Motor neuron (in vitro differentiated cells): ENCODE data around the gene WDR64. TPM values are rescaled to one million over a fixed set of nuclear protein-coding genes. Genes with fewer than 3 reads are reported as not detected.
"Not testable (repeated sequence)": the region's sequence is repeated elsewhere in the genome, so short reads cannot be mapped to it uniquely, and the experiment has no call there.

Experiments used
- ATAC-seq, 8 experiments: fragments of 200-7000 bp; cut with Tn5 transposase; replicated peaks in 6 of 8; 2 replicates each; pipeline ENCODE4 v1.8.0; 2021; ENCODE audit warnings: mild to moderate bottlenecking in 8 of 8, moderate library complexity in 8 of 8
- H3K27ac ChIP-seq, 2 donors: fragments of 250-450 bp; sonication (Bioruptor Pico); 2 replicates each; pipeline ENCODE4 v1.9.0; 2021; ENCODE audit warnings: antibody characterized with exemption in 2 of 2, mild to moderate bottlenecking in 2 of 2, moderate library complexity in 1 of 2
- H3K4me1 ChIP-seq, 2 donors: fragments of 250-450 bp; sonication (Bioruptor Pico); replicated peaks in 1 of 2; 2 replicates each; pipeline ENCODE4 v1.6.1; 2021; ENCODE audit warnings: antibody characterized with exemption in 2 of 2, mild to moderate bottlenecking in 2 of 2, moderate library complexity in 1 of 2
- H3K4me3 ChIP-seq, 5 donors: fragments of 250-450 bp; sonication (Bioruptor Pico); 2 replicates each; pipeline ENCODE4 v1.9.0; 2021; ENCODE audit warnings: antibody characterized with exemption in 5 of 5, mild to moderate bottlenecking in 5 of 5, moderate library complexity in 4 of 5
- WGBS, 10 experiments: fragments of 450-650 bp; shearing (Covaris generic); methylation state at CpG; one replicate each; pipeline ENCODE4 v1.0.0; 2022; 5-methylcytosine and 5-hydroxymethylcytosine counted together
- in situ Hi-C, 9 experiments: fragments of 400-800 bp; cut with MboI; loops; one replicate each; pipeline ENCODE4 v1.15.0; 2021; ENCODE audit warnings: low sequenced_read_pairs in 9 of 9, low pct_unique_long_range_greater_than_20kb in 2 of 9; ENCODE audit not compliant: unreplicated experiment in 9 of 9
- total RNA-seq, 8 experiments: library from RNA; unstranded; fragments of 300-600 nt; gene quantifications; 2 replicates each; pipeline versions ENCODE4 v1.2.3 to v1.2.4, GENCODE V29; 2022

Gene WDR64
- total RNA-seq, 8 experiments from 2014 or later, result 0.05 to 0.85 (median 0.27) TPM; not detected in 4

- Histone ChIP-seq H3K4me1 (peaks cover 0 to 15% of the 10 kb centered on the region in 2 donors), H3K27ac (no peak overlapping the region), H3K4me3 (no peak overlapping the region)
- WGBS, 10 experiments, result 44 to 92% (median 82%) methylated on average over 3 to 5 of the region's 5 CpGs; no CpG with 5 or more reads in 1 of the 10 experiments
- ATAC-seq, result no peak
- in situ Hi-C loops, result no loop called here
Observed at GRCh38 chr1:241717975-241718374, 65.9 kb downstream of the WDR64 start.

- 69 to 100% (median 94%) methylated on average over 1 to 3 of the region's 3 CpGs; no CpG with 5 or more reads in 2 of the 10 experiments for WGBS, 10 experiments
- ATAC-seq, result no peak
- H3K4me1 ChIP-seq, result peaks cover 0 to 6% of the 10 kb centered on the region in 2 donors
- in situ Hi-C loops, result no loop called here
- H3K27ac ChIP-seq, result no peak overlapping the region
- no peak overlapping the region for H3K4me3 ChIP-seq
Observed at GRCh38 chr1:241721011-241721410, 68.9 kb downstream of the WDR64 start.

GRCh38 chr1:241722947-241723346 lies 70.9 kb downstream of the WDR64 start:
- Histone ChIP-seq H3K4me1 (peaks cover 0 to 3% of the 10 kb centered on the region in 2 donors), H3K27ac (no peak overlapping the region), H3K4me3 (no peak overlapping the region)
- ATAC-seq, result peak in 3 of 8 experiments; percentile 14 to 53 (median 48)
- in situ Hi-C loops, result no loop called here
- WGBS, 10 experiments, result 40 to 100% (median 72%) methylated on average over 1 to 4 of the region's 4 CpGs; no CpG with 5 or more reads in 1 of the 10 experiments

- Histone ChIP-seq H3K27ac (no peak overlapping the region), H3K4me3 (no peak overlapping the region), H3K4me1 (peaks cover 0 to 3% of the 10 kb centered on the region in 2 donors)
- WGBS, 10 experiments, result 36 to 100% (median 76%) methylated on average over 1 to 4 of the region's 4 CpGs; no CpG with 5 or more reads in 1 of the 10 experiments
- ATAC-seq, result no peak
- in situ Hi-C loops, result no loop called here
Observed at GRCh38 chr1:241724741-241725356, 72.8 kb downstream of the WDR64 start.

- Histone ChIP-seq H3K4me3 (no peak overlapping the region), H3K27ac (no peak overlapping the region), H3K4me1 (no peaks in the 10 kb centered on the region)
- no peak for ATAC-seq
- in situ Hi-C loops, result no loop called here
Observed at GRCh38 chr1:241730031-241730430, 78.0 kb downstream of the WDR64 start.

GRCh38 chr1:241733899-241734298 lies 81.8 kb downstream of the WDR64 start:
- ATAC-seq, result no peak
- Histone ChIP-seq H3K4me1 (no peaks in the 10 kb centered on the region), H3K27ac (no peak overlapping the region), H3K4me3 (no peak overlapping the region)
- in situ Hi-C loops, result no loop called here
- WGBS, 10 experiments, result 50 to 100% (median 94%) methylated on average over 1 to 2 of the region's 2 CpGs; no CpG with 5 or more reads in 3 of the 10 experiments

GRCh38 chr1:241734533-241734932 lies 82.5 kb downstream of the WDR64 start:
- 22 to 97% (median 80%) methylated on average over 2 to 5 of the region's 5 CpGs; no CpG with 5 or more reads in 1 of the 10 experiments for WGBS, 10 experiments
- Histone ChIP-seq H3K4me1 (no peaks in the 10 kb centered on the region), H3K4me3 (no peak overlapping the region), H3K27ac (no peak overlapping the region)
- peak in 4 of 8 experiments; percentile 43 to 76 (median 54) for ATAC-seq
- in situ Hi-C loops, result no loop called here

GRCh38 chr1:241735493-241735926 lies 83.4 kb downstream of the WDR64 start:
- in situ Hi-C loops, H3K4me1 ChIP-seq, H3K4me3 ChIP-seq, ATAC-seq, H3K27ac ChIP-seq: not testable (repeated sequence)
- 54 to 100% (median 81%) methylated on average over 2 to 8 of the region's 8 CpGs for WGBS, 10 experiments

- ATAC-seq, result no peak
- no peaks in the 10 kb centered on the region for H3K4me1 ChIP-seq
- H3K4me3 ChIP-seq, result no peak overlapping the region
- in situ Hi-C loops, result no loop called here
- H3K27ac ChIP-seq, result no peak overlapping the region
- WGBS, 10 experiments, result 46 to 82% (median 63%) methylated on average over 1 to 3 of the region's 3 CpGs
Observed at GRCh38 chr1:241736387-241736786, 84.3 kb downstream of the WDR64 start.

GRCh38 chr1:241738284-241739078 lies 86.4 kb downstream of the WDR64 start:
- no peak for ATAC-seq
- H3K4me3 ChIP-seq, result no peak overlapping the region
- 17 to 91% (median 72%) methylated on average over 2 to 8 of the region's 8 CpGs for WGBS, 10 experiments
- H3K4me1 ChIP-seq, result no peaks in the 10 kb centered on the region
- no peak overlapping the region for H3K27ac ChIP-seq
- in situ Hi-C loops, result no loop called here

GRCh38 chr1:241742084-241742483 lies 90.0 kb downstream of the WDR64 start:
- no peak overlapping the region for H3K4me3 ChIP-seq
- no peak for ATAC-seq
- no peaks in the 10 kb centered on the region for H3K4me1 ChIP-seq
- in situ Hi-C loops, result no loop called here
- 46 to 90% (median 83%) methylated on average over 1 to 4 of the region's 4 CpGs; no CpG with 5 or more reads in 2 of the 10 experiments for WGBS, 10 experiments
- H3K27ac ChIP-seq, result no peak overlapping the region

GRCh38 chr1:241744591-241744990 lies 92.5 kb downstream of the WDR64 start:
- in situ Hi-C loops, result no loop called here
- Histone ChIP-seq H3K4me3 (no peak overlapping the region), H3K4me1 (no peaks in the 10 kb centered on the region), H3K27ac (no peak overlapping the region)
- whole genome bisulfite sequencing, 10 experiments, result 44 to 100% (median 93%) methylated on average over 1 to 2 of the region's 2 CpGs; no CpG with 5 or more reads in 3 of the 10 experiments
- no peak for ATAC-seq

GRCh38 chr1:241747992-241748391 lies 95.9 kb downstream of the WDR64 start:
- ATAC-seq, result no peak
- WGBS, 10 experiments, result 65 to 100% (median 87%) methylated on average over 1 to 6 of the region's 6 CpGs; no CpG with 5 or more reads in 2 of the 10 experiments
- in situ Hi-C loops, result no loop called here
- Histone ChIP-seq H3K4me1 (no peaks in the 10 kb centered on the region), H3K4me3 (no peak overlapping the region), H3K27ac (no peak overlapping the region)
